GM12878 (cell line): Measurements from ENCODE around the gene TMEM19. TPM values are rescaled to one million over a fixed set of nuclear protein-coding genes. Genes with fewer than 3 reads are reported as not detected.

ENCODE experiments used
- ATAC-seq: fragments of 200-7000 bp; cut with Tn5 transposase; 3 replicates; pipeline ENCODE4 v1.9.1; 2020; ENCODE audit warnings: mild to moderate bottlenecking, moderate library complexity
- BruUV-seq: library from RNA; stranded (reverse); fragments of 400-500 nt; replicated peaks from 2 replicates; lab custom pipeline; 2021; lab: Mats Ljungman, UMichigan
- CTCF ChIA-PET: fragments of 300-600 bp; sonication (Branson Sonifier 250); formaldehyde crosslinking; extraction: SDS; loops from one replicate; lab custom pipeline; 2021; ENCODE audit warnings: inconsistent platforms; lab: Yijun Ruan, JAX
- POLR2A ChIA-PET: fragments of 350-600 bp; formaldehyde crosslinking; extraction: SDS; loops from one replicate; lab custom pipeline; 2021; ENCODE audit warnings: inconsistent platforms; lab: Charles Lee
- RAD21 ChIA-PET: fragments of 300-600 bp; sonication (Branson Sonifier 250); formaldehyde crosslinking; loops from one replicate; lab custom pipeline; 2023; ENCODE audit warnings: antibody characterized with exemption; ENCODE audit not compliant: unreplicated experiment; lab: Charles Lee
- SMC1A ChIA-PET: fragments of 300-600 bp; sonication (Branson Sonifier 250); formaldehyde crosslinking; loops from one replicate; lab custom pipeline; 2023; ENCODE audit not compliant: unreplicated experiment, uncharacterized antibody; lab: Charles Lee
- DNase-seq: peaks from one replicate; pipeline ENCODE4 v3.0.0-alpha.2; 2011; ENCODE audit warnings: low read depth, low spot score
- FAIRE-seq: peaks from 3 replicates; lab custom pipeline; 2011; peaks lifted over from hg19 to GRCh38; lab: Jason Lieb, UNC
- H2AFZ ChIP-seq: 2 replicates; pipeline ENCODE4 v1.6.0; 2011; ENCODE audit warnings: low read depth, low read length, control low read depth; ENCODE audit not compliant: control insufficient read depth
- H3K27ac ChIP-seq: 2 replicates; pipeline ENCODE4 v1.5.1; 2011; ENCODE audit warnings: control low read depth; ENCODE audit not compliant: control insufficient read depth, insufficient read depth
- H3K27me3 ChIP-seq, 2 experiments: replicated peaks in 1 of 2; 2 replicates each; pipeline versions ENCODE4 v1.6.0 to v1.6.1; 2011; ENCODE audit warnings: low read length in 1 of 2; ENCODE audit not compliant: control insufficient read depth in 2 of 2, insufficient read depth in 2 of 2
- H3K36me3 ChIP-seq, 2 experiments: 2 replicates each; pipeline ENCODE4 v1.5.1; 2011; ENCODE audit warnings: low read length in 1 of 2; ENCODE audit not compliant: control insufficient read depth in 2 of 2, insufficient read depth in 2 of 2
- H3K4me1 ChIP-seq: 2 replicates; pipeline ENCODE4 v1.6.1; 2011; ENCODE audit warnings: mild to moderate bottlenecking, low read length, moderate library complexity, mixed read lengths; ENCODE audit not compliant: control insufficient read depth, insufficient read depth
- H3K4me2 ChIP-seq: 2 replicates; pipeline ENCODE4 v1.6.0; 2011; ENCODE audit warnings: control low read depth; ENCODE audit not compliant: control insufficient read depth, insufficient read depth
- H3K4me3 ChIP-seq: fragments of 200-600 bp; sonication (generic); 2 replicates; pipeline ENCODE4 v1.5.1; 2016
- H3K79me2 ChIP-seq: 2 replicates; pipeline ENCODE4 v1.6.0; 2011; ENCODE audit warnings: low read length; ENCODE audit not compliant: control insufficient read depth, insufficient read depth
- H3K9ac ChIP-seq: 2 replicates; pipeline ENCODE4 v1.8.0; 2011; ENCODE audit warnings: low read length, control low read depth, mixed read lengths; ENCODE audit not compliant: control insufficient read depth, insufficient read depth
- H3K9me3 ChIP-seq: replicated peaks from 3 replicates; pipeline ENCODE4 v1.5.1; 2011; ENCODE audit warnings: mild to moderate bottlenecking, low read length; ENCODE audit not compliant: control insufficient read depth, insufficient read depth
- H4K20me1 ChIP-seq: 2 replicates; pipeline ENCODE4 v1.6.0; 2011; ENCODE audit not compliant: control insufficient read depth, insufficient read depth
- CHD1 ChIP-seq: IDR thresholded peaks from 2 replicates; pipeline ENCODE4 v1.6.1; 2012; ENCODE audit warnings: low read depth, low read length, improper control_type of control experiment
- IKZF1 ChIP-seq: fragments of 450-650 bp; conservative IDR thresholded peaks from 2 replicates; pipeline ENCODE4 v1.6.1; 2017; ENCODE audit warnings: antibody characterized with exemption, mild to moderate bottlenecking
- KAT2A ChIP-seq: conservative IDR thresholded peaks from 2 replicates; pipeline ENCODE4 v1.6.1; 2011; ENCODE audit warnings: low read depth, low read length; ENCODE audit not compliant: control insufficient read depth
- NFYB ChIP-seq: IDR thresholded peaks from 2 replicates; pipeline ENCODE4 v1.6.1; 2011; ENCODE audit warnings: low read depth, mild to moderate bottlenecking, low read length, improper control_type of control experiment, moderate library complexity; ENCODE audit not compliant: insufficient read depth
- SMAD1 ChIP-seq: fragments of 450-650 bp; IDR thresholded peaks from 2 replicates; pipeline ENCODE4 v1.6.1; 2018; ENCODE audit warnings: mild to moderate bottlenecking, low read depth; ENCODE audit not compliant: partially characterized antibody
- TBL1XR1 ChIP-seq: IDR thresholded peaks from 2 replicates; pipeline ENCODE4 v1.6.1; 2012; ENCODE audit warnings: low read depth, low read length, improper control_type of control experiment
- WRNIP1 ChIP-seq: IDR thresholded peaks from 2 replicates; pipeline ENCODE4 v1.6.1; 2011; ENCODE audit warnings: low read depth, low read length, improper control_type of control experiment, borderline replicate concordance
- ZBED1 ChIP-seq: IDR thresholded peaks from 2 replicates; pipeline ENCODE4 v1.6.1; 2016; ENCODE audit warnings: borderline replicate concordance
- WGBS: methylation state at CpG from one replicate; pipeline ENCODE4 v1.1.6; 2016; ENCODE audit warnings: low lambda C conversion rate; ENCODE audit not compliant: insufficient replicate concordance, insufficient coverage; ENCODE audit errors: missing lambda C conversion rate; 5-methylcytosine and 5-hydroxymethylcytosine counted together
- in situ Hi-C: fragments of 300-500 bp; cut with MboI; formaldehyde crosslinking; loops from 9 replicates; pipeline ENCODE4 v1.14.3; 2018; ENCODE audit warnings: mixed read lengths
- intact Hi-C: fragments of 100-400 bp; cut with micrococcal nuclease; formaldehyde crosslinking; loops from one replicate; pipeline ENCODE4 v1.14.2; 2022; ENCODE audit not compliant: unreplicated experiment
- polyA plus RNA-seq, 11 experiments: library from polyadenylated mRNA; depleted of rRNA in 4 of 11; unstranded in 6 of 11; stranded (reverse) in 5 of 11; fragments of >200 nt; fragmentation: Nextera tagmentation in 4 of 11; fragmentation: Illumina TruSeq in 1 of 11; extraction: Ambion mirVana in 4 of 11; extraction: Trizol in 1 of 11; gene quantifications; 1 replicate in 1 of 11; 2 replicates in 10 of 11; pipeline versions ENCODE4 v1.2.1 to v1.2.3, GENCODE V29; 2011 to 2016; ENCODE audit warnings: inconsistent platforms in 2 of 11, missing spikeins in 2 of 11, low read depth in 1 of 11
- total RNA-seq, 4 experiments: library from RNA; depleted of rRNA in 3 of 4; stranded (reverse); fragments of >200 nt in 3 of 4; fragmentation: Illumina TruSeq in 1 of 4; extraction: Trizol in 1 of 4; gene quantifications; 2 replicates each; pipeline versions ENCODE4 v1.2.1 to v1.2.3, GENCODE V29; 2013 to 2021
- TF ChIP-seq, protein P1 (sequence below): fragments of 450-650 bp; IDR thresholded peaks from 2 replicates; pipeline ENCODE4 v1.6.1; 2017; ENCODE audit warnings: antibody characterized with exemption, mild to moderate bottlenecking, moderate library complexity

Gene TMEM19
- total and polyA plus RNA-seq, 10 of the 15 experiments (the other 5 are each of a cell fraction or from before 2014, with no cell fraction given): 26.7 to 54.9 (median 39.3) TPM

DNA sequence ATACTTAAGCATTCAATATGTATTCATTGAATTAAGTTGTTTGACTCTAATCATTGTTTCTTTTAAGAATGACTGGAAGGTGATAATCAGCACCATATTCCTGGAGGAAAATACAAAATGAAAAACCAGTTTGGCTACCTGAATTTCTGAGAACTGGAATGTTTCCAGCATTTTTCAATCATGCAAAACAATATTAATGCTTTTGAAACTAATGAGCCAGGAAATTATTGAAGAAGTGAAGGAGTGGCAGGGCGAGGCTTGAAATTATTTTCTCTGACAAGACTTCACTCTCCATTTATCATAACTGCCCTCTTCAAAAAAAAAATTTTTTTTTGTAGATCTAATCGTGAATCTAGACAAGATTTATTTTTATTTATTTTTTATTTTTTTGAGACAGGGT lies 19.0 kb downstream of the TMEM19 start:
- Histone ChIP-seq H3K9ac (no peak overlapping the region), H3K36me3 (peaks cover 0 to 14% of the 10 kb centered on the region in 2 experiments; a peak in 3 of 4 replicates), H3K4me2 (no peak overlapping the region)
- FAIRE-seq: no peak
- no peak for TF ChIP-seq SMAD1
- no peak for TF ChIP-seq WRNIP1
- TF ChIP-seq CHD1: no peak
- TF ChIP-seq KAT2A: no peak
- TF ChIP-seq, protein P1, sequence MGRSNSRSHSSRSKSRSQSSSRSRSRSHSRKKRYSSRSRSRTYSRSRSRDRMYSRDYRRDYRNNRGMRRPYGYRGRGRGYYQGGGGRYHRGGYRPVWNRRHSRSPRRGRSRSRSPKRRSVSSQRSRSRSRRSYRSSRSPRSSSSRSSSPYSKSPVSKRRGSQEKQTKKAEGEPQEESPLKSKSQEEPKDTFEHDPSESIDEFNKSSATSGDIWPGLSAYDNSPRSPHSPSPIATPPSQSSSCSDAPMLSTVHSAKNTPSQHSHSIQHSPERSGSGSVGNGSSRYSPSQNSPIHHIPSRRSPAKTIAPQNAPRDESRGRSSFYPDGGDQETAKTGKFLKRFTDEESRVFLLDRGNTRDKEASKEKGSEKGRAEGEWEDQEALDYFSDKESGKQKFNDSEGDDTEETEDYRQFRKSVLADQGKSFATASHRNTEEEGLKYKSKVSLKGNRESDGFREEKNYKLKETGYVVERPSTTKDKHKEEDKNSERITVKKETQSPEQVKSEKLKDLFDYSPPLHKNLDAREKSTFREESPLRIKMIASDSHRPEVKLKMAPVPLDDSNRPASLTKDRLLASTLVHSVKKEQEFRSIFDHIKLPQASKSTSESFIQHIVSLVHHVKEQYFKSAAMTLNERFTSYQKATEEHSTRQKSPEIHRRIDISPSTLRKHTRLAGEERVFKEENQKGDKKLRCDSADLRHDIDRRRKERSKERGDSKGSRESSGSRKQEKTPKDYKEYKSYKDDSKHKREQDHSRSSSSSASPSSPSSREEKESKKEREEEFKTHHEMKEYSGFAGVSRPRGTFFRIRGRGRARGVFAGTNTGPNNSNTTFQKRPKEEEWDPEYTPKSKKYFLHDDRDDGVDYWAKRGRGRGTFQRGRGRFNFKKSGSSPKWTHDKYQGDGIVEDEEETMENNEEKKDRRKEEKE: no peak
- TF ChIP-seq NFYB: no peak
- no peak for TF ChIP-seq ZBED1
- TF ChIP-seq IKZF1: no peak
- no peak for TF ChIP-seq TBL1XR1
- TF ChIP-seq, all 136 proteins: peak for 0
- Histone ChIP-seq H3K79me2 (no peaks in the 10 kb centered on the region), H4K20me1 (no peaks in the 10 kb centered on the region), H3K4me1 (no peaks in the 10 kb centered on the region), H3K9me3 (no peaks in the 10 kb centered on the region), H3K27me3 (no peaks in the 10 kb centered on the region), H3K4me3 (no peak overlapping the region), H3K27ac (no peak overlapping the region), H2AFZ (no peak overlapping the region)
- ATAC-seq (no peak), DNase-seq (no peak)
- intact Hi-C loops: no loop called here
- in situ Hi-C loops: no loop called here
- ChIA-PET RAD21 (no interaction called here), POLR2A (no interaction called here), CTCF (interaction anchor here (0.6 kb wide), 1 partner anchor 107 kb away, joined by 3 read pairs; no protein-coding TSS in a partner anchor), SMC1A (interaction anchor here (1.1 to 1.8 kb wide), 4 partner anchors 11 to 45 kb away, joined by 3 to 7 read pairs (median 3); no protein-coding TSS in a partner anchor)
- no TSS peak for BruUV-seq
- WGBS: 93% methylated on average over 2 of the region's 2 CpGs
